ENCODE results near the gene ST6GALNAC5.

DNA sequence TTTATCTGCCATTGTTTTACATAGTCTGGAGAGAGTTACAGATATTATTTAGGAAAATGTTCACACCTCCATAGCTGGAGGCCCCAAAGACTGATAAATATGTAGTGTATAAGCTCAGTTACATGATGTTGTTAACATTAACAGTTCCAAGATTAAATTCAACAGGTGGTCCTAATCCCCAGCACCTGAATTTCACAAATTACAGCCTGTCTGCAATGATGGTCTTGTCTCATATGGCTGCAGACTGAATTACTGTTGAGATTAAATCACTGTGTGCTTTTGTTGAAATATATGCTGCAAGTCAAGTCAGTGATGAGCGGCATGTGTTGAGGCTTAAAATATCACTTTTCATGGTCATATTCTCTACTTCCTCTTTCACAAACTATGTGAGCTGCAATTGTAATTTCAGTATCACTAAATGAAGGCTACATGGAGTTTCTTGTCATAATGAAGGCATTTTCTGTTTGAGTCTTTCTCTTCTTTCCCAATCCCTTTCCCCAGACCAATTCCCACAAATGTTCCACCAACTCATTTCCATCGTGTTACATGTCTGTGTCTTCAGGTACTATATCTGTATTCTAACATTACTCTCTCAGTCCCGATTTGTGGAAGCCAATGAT is 4.2 kb downstream of the ST6GALNAC5 start:
- TF ChIP-seq, protein P1, sequence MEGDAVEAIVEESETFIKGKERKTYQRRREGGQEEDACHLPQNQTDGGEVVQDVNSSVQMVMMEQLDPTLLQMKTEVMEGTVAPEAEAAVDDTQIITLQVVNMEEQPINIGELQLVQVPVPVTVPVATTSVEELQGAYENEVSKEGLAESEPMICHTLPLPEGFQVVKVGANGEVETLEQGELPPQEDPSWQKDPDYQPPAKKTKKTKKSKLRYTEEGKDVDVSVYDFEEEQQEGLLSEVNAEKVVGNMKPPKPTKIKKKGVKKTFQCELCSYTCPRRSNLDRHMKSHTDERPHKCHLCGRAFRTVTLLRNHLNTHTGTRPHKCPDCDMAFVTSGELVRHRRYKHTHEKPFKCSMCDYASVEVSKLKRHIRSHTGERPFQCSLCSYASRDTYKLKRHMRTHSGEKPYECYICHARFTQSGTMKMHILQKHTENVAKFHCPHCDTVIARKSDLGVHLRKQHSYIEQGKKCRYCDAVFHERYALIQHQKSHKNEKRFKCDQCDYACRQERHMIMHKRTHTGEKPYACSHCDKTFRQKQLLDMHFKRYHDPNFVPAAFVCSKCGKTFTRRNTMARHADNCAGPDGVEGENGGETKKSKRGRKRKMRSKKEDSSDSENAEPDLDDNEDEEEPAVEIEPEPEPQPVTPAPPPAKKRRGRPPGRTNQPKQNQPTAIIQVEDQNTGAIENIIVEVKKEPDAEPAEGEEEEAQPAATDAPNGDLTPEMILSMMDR (IDR thresholded peaks at IDR 0.05): no peak
- TF ChIP-seq ZFX (IDR thresholded peaks at IDR 0.05; ENCODE audit: borderline replicate concordance): no peak
